ENCODE data around the gene TAAR6.
"Not testable (repeated sequence)": the region's sequence is repeated elsewhere in the genome, so short reads cannot be mapped to it uniquely, and the experiment has no call there.

The TAAR6 gene

GRCh38 chr6:132590362-132590761 is 20.2 kb downstream of the TAAR6 start:
- DNase-seq, result no peak

- DNase-seq, result no peak
Observed at GRCh38 chr6:132592855-132593254, 22.7 kb downstream of the TAAR6 start.

- DNase-seq, result no peak
Observed at GRCh38 chr6:132596201-132596600, 26.1 kb downstream of the TAAR6 start.

- DNase-seq, result no peak
Observed at GRCh38 chr6:132598473-132598872, 28.4 kb downstream of the TAAR6 start.

GRCh38 chr6:132600900-132601299 is 30.8 kb downstream of the TAAR6 start:
- not testable (repeated sequence) for DNase-seq

- no peak for DNase-seq
Observed at GRCh38 chr6:132604635-132605152, 34.6 kb downstream of the TAAR6 start.

GRCh38 chr6:132607544-132608233 is 37.6 kb downstream of the TAAR6 start:
- DNase-seq, result no peak

GRCh38 chr6:132611616-132612015 is 41.5 kb downstream of the TAAR6 start:
- no peak for DNase-seq

GRCh38 chr6:132612449-132613108 is 42.5 kb downstream of the TAAR6 start:
- DNase-seq, result no peak

- DNase-seq, result no peak
Observed at GRCh38 chr6:132614554-132614953, 44.4 kb downstream of the TAAR6 start.

- peak in 2 of 51 donors; percentile 12 to 20 for DNase-seq
Observed at GRCh38 chr6:132616677-132617076, 46.6 kb downstream of the TAAR6 start.

Data from hypothalamus (tissue), 51 donors.